ENCODE data around the gene RFX2. TPM values are rescaled to one million over a fixed set of nuclear protein-coding genes. Genes with fewer than 3 reads are reported as not detected.
"Not testable (repeated sequence)": the region's sequence is repeated elsewhere in the genome, so short reads cannot be mapped to it uniquely, and the experiment has no call there.

The RFX2 gene
- total and polyA plus RNA-seq, 8 donors, result 1.8 to 14.0 (median 3.4) TPM

GRCh38 chr19:6010107-6010506, 100.2 kb downstream of the RFX2 start:
- Histone ChIP-seq H3K36me3 (no peaks in the 10 kb centered on the region), H3K27me3 (no peaks in the 10 kb centered on the region), H3K4me1 (no peaks in the 10 kb centered on the region), H3K9me3 (no peaks in the 10 kb centered on the region), H3K27ac (no peak overlapping the region), H3K4me3 (no peak overlapping the region)
- no peak for TF ChIP-seq CTCF (IDR thresholded peaks at IDR 0.05)
- DNase-seq (peak in 1 of 6 donors; percentile 42), FAIRE-seq (no peak), ATAC-seq (no peak)
- 90 to 93% methylated on average over 16 of the region's 16 CpGs for whole genome bisulfite sequencing, 2 donors
- intact Hi-C loops (cut with DNase I), result no loop called here

- Histone ChIP-seq H3K4me3 (no peak overlapping the region), H3K9me3 (no peaks in the 10 kb centered on the region), H3K36me3 (no peaks in the 10 kb centered on the region), H3K4me1 (no peaks in the 10 kb centered on the region), H3K27ac (no peak overlapping the region), H3K27me3 (no peaks in the 10 kb centered on the region)
- FAIRE-seq (no peak), ATAC-seq (no peak), DNase-seq (peak in 1 of 6 donors; percentile 63)
- intact Hi-C loops (cut with DNase I), result no loop called here
- no peak for TF ChIP-seq CTCF (IDR thresholded peaks at IDR 0.05)
- WGBS, 2 donors, result 86 to 91% methylated on average over 26 of the region's 26 CpGs
Measured at GRCh38 chr19:6007866-6008265, 102.4 kb downstream of the RFX2 start.

- DNase-seq, result peak in 1 of 6 donors; percentile 9
Measured at GRCh38 chr19:6006896-6007295, 103.4 kb downstream of the RFX2 start.

GRCh38 chr19:6006070-6006446, 104.2 kb downstream of the RFX2 start:
- FAIRE-seq; H3K36me3 ChIP-seq; H3K27ac ChIP-seq; ATAC-seq; intact Hi-C loops (cut with DNase I); H3K27me3 ChIP-seq; H3K9me3 ChIP-seq; H3K4me1 ChIP-seq; H3K4me3 ChIP-seq: not testable (repeated sequence)
- 82 to 86% methylated on average over 7 of the region's 7 CpGs for WGBS, 2 donors
- peak in 1 of 6 donors; percentile 10 for DNase-seq

More at GRCh38 chr19:6006896-6007295, 103.4 kb downstream of the RFX2 start:
- Histone ChIP-seq H3K27me3 (no peaks in the 10 kb centered on the region), H3K4me1 (no peaks in the 10 kb centered on the region), H3K4me3 (no peak overlapping the region), H3K27ac (no peak overlapping the region), H3K36me3 (no peaks in the 10 kb centered on the region), H3K9me3 (no peaks in the 10 kb centered on the region)
- intact Hi-C loops (cut with DNase I), result no loop called here
- 84 to 91% methylated on average over 20 of the region's 20 CpGs for WGBS, 2 donors
- FAIRE-seq (no peak), ATAC-seq (no peak)
- no peak for TF ChIP-seq CTCF (IDR thresholded peaks at IDR 0.05)

- no peak for FAIRE-seq
- no peaks in the 10 kb centered on the region for H3K36me3 ChIP-seq
Measured at GRCh38 chr19:6005321-6006069, 104.8 kb downstream of the RFX2 start.

More at GRCh38 chr19:6005321-6006069, 104.8 kb downstream of the RFX2 start:
- no peaks in the 10 kb centered on the region for H3K9me3 ChIP-seq
- WGBS, 2 donors, result 81 to 85% methylated on average over 18 of the region's 18 CpGs
- no peak overlapping the region for H3K27ac ChIP-seq
- ATAC-seq, result no peak
- no peak for TF ChIP-seq CTCF (IDR thresholded peaks at IDR 0.05)
- DNase-seq, result no peak
- H3K27me3 ChIP-seq, result no peaks in the 10 kb centered on the region
- no peak overlapping the region for H3K4me3 ChIP-seq
- no peaks in the 10 kb centered on the region for H3K4me1 ChIP-seq
- intact Hi-C loops (cut with DNase I), result no loop called here

All from pancreas (tissue), 10 donors.